Liver (tissue), 3 donors: ENCODE results near the gene DPM2.

ENCODE experiments used
- CTCF ChIP-seq: fragments of 150-350 bp; IDR thresholded peaks from 2 replicates; pipeline ENCODE4 v1.5.1; 2017; ENCODE audit warnings: improper control_type of control experiment, low read depth, low read length; ENCODE audit not compliant: missing input control
- MAX ChIP-seq: IDR thresholded peaks from 2 replicates; pipeline ENCODE4 v1.6.1; 2016; ENCODE audit warnings: antibody characterized with exemption
- SP1 ChIP-seq: IDR thresholded peaks from 2 replicates; pipeline ENCODE4 v1.6.1; 2018; ENCODE audit warnings: antibody characterized with exemption, mild to moderate bottlenecking
- TAF1 ChIP-seq: conservative IDR thresholded peaks from 2 replicates; pipeline ENCODE4 v1.6.1; 2016; ENCODE audit warnings: antibody characterized with exemption, mild to moderate bottlenecking
- YY1 ChIP-seq: IDR thresholded peaks from 2 replicates; pipeline ENCODE4 v1.6.1; 2016; ENCODE audit warnings: antibody characterized with exemption, mild to moderate bottlenecking
- donor health status: healthy.
- donor health status: healthy.

- no peak for TF ChIP-seq CTCF
- TF ChIP-seq MAX: no peak
- TF ChIP-seq YY1: no peak
- TF ChIP-seq SP1: no peak
- TF ChIP-seq TAF1: no peak
Measured at GRCh38 chr9:127966416-127967150, 28.9 kb upstream of the DPM2 start.
